ENCODE results near the gene MORC2.

Gene MORC2

GRCh38 chr22:30948930-30949342, 19.6 kb downstream of the MORC2 start:
- H3K4me3 ChIP-seq (ENCODE audit: low read depth, low read length) = no peak overlapping the region
- H3K36me3 ChIP-seq (ENCODE audit: control insufficient read depth, insufficient read depth, low read length) = peaks cover 98% of the 10 kb centered on the region
- no peaks in the 10 kb centered on the region for H3K9me3 ChIP-seq (ENCODE audit: control insufficient read depth, insufficient read depth, low read depth, low read length)
- H3K27ac ChIP-seq (ENCODE audit: low read depth, low read length) = no peak overlapping the region
- H3K27me3 ChIP-seq (ENCODE audit: control insufficient read depth, insufficient read depth, low read length) = no peaks in the 10 kb centered on the region
- H3K9ac ChIP-seq (ENCODE audit: low read length) = no peak overlapping the region
- H3K4me1 ChIP-seq (ENCODE audit: control insufficient read depth, insufficient read depth, low read length) = no peaks in the 10 kb centered on the region; the same call in 1 of the 2 replicates

GRCh38 chr22:30947816-30948454, 20.6 kb downstream of the MORC2 start:
- Histone ChIP-seq H3K9ac (ENCODE audit: low read length) (no peak overlapping the region), H3K27me3 (ENCODE audit: control insufficient read depth, insufficient read depth, low read length) (no peaks in the 10 kb centered on the region), H3K27ac (ENCODE audit: low read depth, low read length) (no peak overlapping the region), H3K36me3 (ENCODE audit: control insufficient read depth, insufficient read depth, low read length) (peaks cover 98% of the 10 kb centered on the region), H3K9me3 (ENCODE audit: control insufficient read depth, insufficient read depth, low read depth, low read length) (no peaks in the 10 kb centered on the region), H3K4me3 (ENCODE audit: low read depth, low read length) (no peak overlapping the region), H3K4me1 (ENCODE audit: control insufficient read depth, insufficient read depth, low read length) (no peaks in the 10 kb centered on the region; the same call in 1 of the 2 replicates)

- H3K4me3 ChIP-seq (ENCODE audit: low read depth, low read length) = no peak overlapping the region
- H3K4me1 ChIP-seq (ENCODE audit: control insufficient read depth, insufficient read depth, low read length) = no peaks in the 10 kb centered on the region; the same call in 1 of the 2 replicates
- no peaks in the 10 kb centered on the region for H3K9me3 ChIP-seq (ENCODE audit: control insufficient read depth, insufficient read depth, low read depth, low read length)
- H3K27me3 ChIP-seq (ENCODE audit: control insufficient read depth, insufficient read depth, low read length) = no peaks in the 10 kb centered on the region
- no peak overlapping the region for H3K9ac ChIP-seq (ENCODE audit: low read length)
- H3K27ac ChIP-seq (ENCODE audit: low read depth, low read length) = no peak overlapping the region
- peaks cover 98% of the 10 kb centered on the region for H3K36me3 ChIP-seq (ENCODE audit: control insufficient read depth, insufficient read depth, low read length)
Measured at GRCh38 chr22:30947173-30947815, 21.3 kb downstream of the MORC2 start.

DNA sequence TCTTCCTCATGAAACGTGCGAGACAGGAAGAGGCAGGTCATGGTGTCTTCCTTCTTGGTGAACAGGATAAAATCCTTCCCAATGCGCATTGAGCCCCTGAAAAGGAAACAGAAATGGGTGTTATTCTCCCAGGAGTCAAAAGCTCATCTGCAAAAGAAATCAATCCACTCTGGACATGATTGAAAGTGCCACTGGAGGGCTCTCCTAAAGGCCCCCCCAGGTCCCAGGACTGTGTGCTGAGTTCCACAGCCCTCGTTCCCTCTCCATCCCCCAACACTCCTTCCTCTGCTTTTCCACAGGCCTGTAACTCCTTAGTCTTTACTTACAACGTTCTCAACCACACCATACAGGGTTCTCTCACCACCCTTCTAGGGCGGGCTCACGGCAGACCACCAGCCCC, 22.2 kb downstream of the MORC2 start:
- H3K9ac ChIP-seq (ENCODE audit: low read length) = no peak overlapping the region
- no peaks in the 10 kb centered on the region; the same call in 1 of the 2 replicates for H3K4me1 ChIP-seq (ENCODE audit: control insufficient read depth, insufficient read depth, low read length)
- H3K4me3 ChIP-seq (ENCODE audit: low read depth, low read length) = no peak overlapping the region
- peaks cover 100% of the 10 kb centered on the region for H3K36me3 ChIP-seq (ENCODE audit: control insufficient read depth, insufficient read depth, low read length)
- no peak overlapping the region for H3K27ac ChIP-seq (ENCODE audit: low read depth, low read length)
- H3K27me3 ChIP-seq (ENCODE audit: control insufficient read depth, insufficient read depth, low read length) = no peaks in the 10 kb centered on the region
- H3K9me3 ChIP-seq (ENCODE audit: control insufficient read depth, insufficient read depth, low read depth, low read length) = no peaks in the 10 kb centered on the region

DNA sequence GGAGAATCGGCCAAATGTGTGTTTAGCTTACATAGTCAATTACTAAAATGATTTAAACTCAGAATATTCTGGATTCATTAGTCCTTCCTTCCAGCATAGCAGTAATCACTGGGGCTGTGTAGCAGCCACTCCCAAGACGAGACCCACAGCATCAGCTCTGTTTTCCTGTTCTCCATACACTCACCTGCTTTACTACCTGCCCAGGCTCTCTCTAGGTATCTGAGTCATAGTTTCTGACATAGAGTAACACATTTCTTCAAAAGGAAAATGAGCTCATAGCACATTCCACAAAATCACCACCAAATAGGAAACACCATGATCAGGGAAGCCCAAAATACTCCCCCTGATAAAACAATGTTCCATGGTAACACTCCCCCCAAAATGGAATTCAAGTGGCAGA, 22.9 kb downstream of the MORC2 start:
- Histone ChIP-seq H3K9me3 (ENCODE audit: control insufficient read depth, insufficient read depth, low read depth, low read length) (no peaks in the 10 kb centered on the region), H3K4me3 (ENCODE audit: low read depth, low read length) (no peak overlapping the region), H3K4me1 (ENCODE audit: control insufficient read depth, insufficient read depth, low read length) (no peaks in the 10 kb centered on the region; the same call in 1 of the 2 replicates), H3K27ac (ENCODE audit: low read depth, low read length) (no peak overlapping the region), H3K9ac (ENCODE audit: low read length) (no peak overlapping the region), H3K27me3 (ENCODE audit: control insufficient read depth, insufficient read depth, low read length) (no peaks in the 10 kb centered on the region), H3K36me3 (ENCODE audit: control insufficient read depth, insufficient read depth, low read length) (peaks cover 100% of the 10 kb centered on the region)

GRCh38 chr22:30944986-30945385, 23.6 kb downstream of the MORC2 start:
- peaks cover 100% of the 10 kb centered on the region for H3K36me3 ChIP-seq (ENCODE audit: control insufficient read depth, insufficient read depth, low read length)
- H3K9me3 ChIP-seq (ENCODE audit: control insufficient read depth, insufficient read depth, low read depth, low read length) = no peaks in the 10 kb centered on the region

DNA sequence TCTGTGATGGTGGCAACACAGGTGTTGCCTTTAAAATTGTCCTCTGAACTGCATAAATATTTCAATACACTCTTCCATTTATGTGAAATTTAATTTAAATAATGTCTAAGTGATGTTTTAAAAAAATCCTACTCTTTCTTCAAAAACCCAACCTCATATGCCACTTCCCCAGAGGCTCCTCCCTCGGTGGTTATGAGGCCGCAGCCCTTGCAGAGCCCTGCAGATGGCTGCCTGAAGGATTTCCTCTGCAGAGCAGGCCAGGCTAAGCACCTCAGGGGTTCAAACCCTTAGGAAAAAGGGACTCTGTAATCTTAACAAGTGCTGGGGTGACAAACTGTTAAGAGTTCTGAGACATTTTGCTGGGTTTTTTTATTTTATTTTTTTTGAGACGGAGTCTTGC, 25.2 kb downstream of the MORC2 start:
- H3K9ac ChIP-seq (ENCODE audit: low read length) = no peak overlapping the region
- no peak overlapping the region for H3K4me3 ChIP-seq (ENCODE audit: low read depth, low read length)
- H3K4me1 ChIP-seq (ENCODE audit: control insufficient read depth, insufficient read depth, low read length) = no peaks in the 10 kb centered on the region; the same call in 1 of the 2 replicates
- no peaks in the 10 kb centered on the region for H3K9me3 ChIP-seq (ENCODE audit: control insufficient read depth, insufficient read depth, low read depth, low read length)
- no peak overlapping the region; the same call in 1 of the 2 replicates for H3K27ac ChIP-seq (ENCODE audit: low read depth, low read length)
- no peaks in the 10 kb centered on the region for H3K27me3 ChIP-seq (ENCODE audit: control insufficient read depth, insufficient read depth, low read length)
- H3K36me3 ChIP-seq (ENCODE audit: control insufficient read depth, insufficient read depth, low read length) = peaks cover 97% of the 10 kb centered on the region

More at GRCh38 chr22:30944986-30945385, 23.6 kb downstream of the MORC2 start:
- Histone ChIP-seq H3K27ac (ENCODE audit: low read depth, low read length) (no peak overlapping the region), H3K4me3 (ENCODE audit: low read depth, low read length) (no peak overlapping the region), H3K4me1 (ENCODE audit: control insufficient read depth, insufficient read depth, low read length) (no peaks in the 10 kb centered on the region; the same call in 1 of the 2 replicates), H3K9ac (ENCODE audit: low read length) (no peak overlapping the region), H3K27me3 (ENCODE audit: control insufficient read depth, insufficient read depth, low read length) (no peaks in the 10 kb centered on the region)

DNA sequence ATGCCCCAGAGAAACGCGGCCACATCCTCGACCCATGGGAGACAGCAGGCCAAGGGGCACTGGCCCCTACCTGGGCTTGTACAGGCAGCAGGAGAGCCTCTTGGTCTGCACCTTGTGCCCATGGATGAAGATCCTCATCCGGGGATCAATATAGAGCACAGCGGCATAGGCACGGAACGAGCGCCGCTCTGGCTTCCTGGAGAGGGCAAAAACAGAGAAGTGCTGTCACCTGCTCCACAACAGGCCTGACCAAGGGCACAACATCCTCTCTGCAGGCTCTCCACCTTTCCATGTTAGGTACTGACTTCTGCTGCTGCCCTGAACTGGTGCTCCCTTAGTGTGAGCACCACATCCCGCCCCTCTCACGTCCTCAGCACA, 27.2 kb downstream of the MORC2 start:
- H3K36me3 ChIP-seq (ENCODE audit: control insufficient read depth, insufficient read depth, low read length) = peaks cover 97% of the 10 kb centered on the region
- no peak overlapping the region for H3K9ac ChIP-seq (ENCODE audit: low read length)
- no peaks in the 10 kb centered on the region for H3K9me3 ChIP-seq (ENCODE audit: control insufficient read depth, insufficient read depth, low read depth, low read length)
- H3K27ac ChIP-seq (ENCODE audit: low read depth, low read length) = no peak overlapping the region
- no peaks in the 10 kb centered on the region for H3K4me1 ChIP-seq (ENCODE audit: control insufficient read depth, insufficient read depth, low read length)
- no peak overlapping the region for H3K4me3 ChIP-seq (ENCODE audit: low read depth, low read length)
- no peaks in the 10 kb centered on the region for H3K27me3 ChIP-seq (ENCODE audit: control insufficient read depth, insufficient read depth, low read length)

GRCh38 chr22:30940685-30941362, 27.8 kb downstream of the MORC2 start:
- no peaks in the 10 kb centered on the region for H3K27me3 ChIP-seq (ENCODE audit: control insufficient read depth, insufficient read depth, low read length)
- no peaks in the 10 kb centered on the region for H3K4me1 ChIP-seq (ENCODE audit: control insufficient read depth, insufficient read depth, low read length)
- H3K36me3 ChIP-seq (ENCODE audit: control insufficient read depth, insufficient read depth, low read length) = peaks cover 97% of the 10 kb centered on the region
- no peaks in the 10 kb centered on the region for H3K9me3 ChIP-seq (ENCODE audit: control insufficient read depth, insufficient read depth, low read depth, low read length)
- H3K27ac ChIP-seq (ENCODE audit: low read depth, low read length) = no peak overlapping the region
- no peak overlapping the region for H3K4me3 ChIP-seq (ENCODE audit: low read depth, low read length)
- no peak overlapping the region for H3K9ac ChIP-seq (ENCODE audit: low read length)

DNA sequence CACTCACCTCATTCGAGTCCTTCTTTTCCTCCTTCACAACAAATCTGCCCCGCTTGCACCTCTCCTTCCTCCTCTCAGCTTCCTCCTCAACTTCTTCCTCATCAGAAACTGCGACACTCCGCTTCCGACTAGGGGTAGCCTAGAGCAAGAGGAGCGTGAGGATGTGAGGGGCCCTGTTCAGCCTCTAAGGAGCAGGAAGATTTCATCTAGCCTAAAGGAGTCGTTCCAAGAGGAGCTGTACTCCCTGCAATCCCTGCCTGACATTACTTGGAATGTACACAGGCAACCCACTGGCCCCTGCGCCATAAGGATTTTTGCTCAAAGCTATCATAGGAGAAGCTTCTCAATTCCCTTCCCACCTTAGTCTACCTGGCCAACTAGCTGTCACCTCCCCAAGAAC, 34.5 kb downstream of the MORC2 start:
- Histone ChIP-seq H3K4me1 (ENCODE audit: control insufficient read depth, insufficient read depth, low read length) (no peaks in the 10 kb centered on the region), H3K9me3 (ENCODE audit: control insufficient read depth, insufficient read depth, low read depth, low read length) (no peaks in the 10 kb centered on the region), H3K9ac (ENCODE audit: low read length) (no peak overlapping the region), H3K4me3 (ENCODE audit: low read depth, low read length) (no peak overlapping the region), H3K36me3 (ENCODE audit: control insufficient read depth, insufficient read depth, low read length) (peaks cover 93% of the 10 kb centered on the region), H3K27ac (ENCODE audit: low read depth, low read length) (no peak overlapping the region), H3K27me3 (ENCODE audit: control insufficient read depth, insufficient read depth, low read length) (no peaks in the 10 kb centered on the region)

DNA sequence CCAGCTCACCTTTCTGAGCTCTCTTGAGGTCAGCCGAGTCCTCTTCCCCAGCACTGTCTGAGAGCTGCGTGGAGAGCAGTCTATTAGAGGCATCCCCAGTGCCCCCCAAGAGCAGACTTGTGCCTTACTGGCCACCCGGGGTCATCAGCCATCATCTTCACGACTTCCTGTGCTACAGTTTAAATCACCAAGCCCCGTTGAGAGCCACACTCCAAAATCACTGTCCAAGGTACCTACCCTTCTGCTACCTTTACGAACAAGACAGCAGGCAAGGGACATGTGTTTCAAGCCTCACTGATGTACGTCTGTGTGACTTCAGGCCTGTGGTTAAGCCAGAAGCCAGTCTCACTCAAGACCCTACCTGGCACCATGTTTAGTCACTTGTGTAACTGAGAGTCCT, 35.1 kb downstream of the MORC2 start:
- no peak overlapping the region for H3K4me3 ChIP-seq (ENCODE audit: low read depth, low read length)
- no peaks in the 10 kb centered on the region for H3K4me1 ChIP-seq (ENCODE audit: control insufficient read depth, insufficient read depth, low read length)
- peaks cover 95% of the 10 kb centered on the region for H3K36me3 ChIP-seq (ENCODE audit: control insufficient read depth, insufficient read depth, low read length)
- H3K9me3 ChIP-seq (ENCODE audit: control insufficient read depth, insufficient read depth, low read depth, low read length) = no peaks in the 10 kb centered on the region
- no peak overlapping the region for H3K27ac ChIP-seq (ENCODE audit: low read depth, low read length)
- H3K9ac ChIP-seq (ENCODE audit: low read length) = no peak overlapping the region
- no peaks in the 10 kb centered on the region for H3K27me3 ChIP-seq (ENCODE audit: control insufficient read depth, insufficient read depth, low read length)
